Cardiac septum (tissue), 1 donor: ENCODE results near the gene SCARF2. TPM values are rescaled to one million over a fixed set of nuclear protein-coding genes. Genes with fewer than 3 reads are reported as not detected.
A peak's percentile ranks its signal among the peaks of the same experiment; 100 is the strongest.
"Not testable (repeated sequence)": the region's sequence is repeated elsewhere in the genome, so short reads cannot be mapped to it uniquely, and the experiment has no call there.

Experiments used
- DNase-seq: peaks from one replicate; pipeline ENCODE4 v3.0.0-alpha.2; 2020; ENCODE audit warnings: low spot score
- intact Hi-C: fragments of 100-400 bp; cut with DNase I; formaldehyde crosslinking; loops from one replicate; pipeline ENCODE4 v1.14.0; 2022
- total RNA-seq: library from RNA; stranded (reverse); fragmentation: NEBNext Ultra II Directional; extraction: Animal tissue kit (Norgen Biotek cat#: 25700); gene quantifications from one replicate; pipeline ENCODE4 v1.2.1, GENCODE V29; 2021
- donor health status: DM: no; HTN: no; CAD: no.

SCARF2 gene
- total RNA-seq, 1 donor from 2014 or later, result 5.2 TPM

DNA sequence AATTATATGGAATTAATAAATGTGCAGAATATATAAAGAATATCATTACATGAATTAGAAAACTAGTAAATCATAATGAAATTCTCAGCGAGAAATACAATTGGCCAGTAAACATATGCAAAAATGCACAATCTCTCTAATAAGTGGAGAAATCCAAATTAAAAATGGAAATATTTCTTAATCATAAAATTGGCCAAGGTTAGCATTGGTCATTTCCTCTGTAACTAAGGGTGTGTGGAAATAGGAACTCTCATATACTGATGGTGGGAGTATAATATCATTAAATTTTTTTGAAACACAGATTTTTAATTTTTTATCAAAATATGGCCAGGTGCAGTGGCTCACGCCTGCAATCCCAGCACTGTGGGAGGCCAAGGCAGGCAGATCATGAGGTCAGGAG lies 51.3 kb downstream of the SCARF2 start:
- intact Hi-C loops, result no loop called here
- DNase-seq, result no peak

DNA sequence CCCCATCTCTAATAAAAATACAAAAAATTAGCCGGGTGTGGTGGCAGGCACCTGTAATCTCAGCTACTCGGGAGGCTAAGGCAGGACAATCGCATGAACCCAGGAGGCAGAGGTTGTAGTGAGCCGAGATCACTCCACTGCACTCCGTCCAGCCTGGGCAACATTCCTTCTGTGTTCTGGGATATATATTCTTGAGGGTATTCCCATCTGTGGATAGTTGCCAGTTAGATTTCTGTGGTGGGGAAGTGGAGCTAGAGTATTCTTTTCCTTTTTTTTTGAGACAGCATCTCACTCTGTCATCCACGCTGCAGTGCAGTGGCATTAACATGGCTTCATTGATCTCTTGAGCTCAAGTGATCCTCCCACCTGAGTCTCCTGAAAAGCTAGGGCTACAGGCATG lies 52.8 kb downstream of the SCARF2 start:
- intact Hi-C loops, result no loop called here

DNA sequence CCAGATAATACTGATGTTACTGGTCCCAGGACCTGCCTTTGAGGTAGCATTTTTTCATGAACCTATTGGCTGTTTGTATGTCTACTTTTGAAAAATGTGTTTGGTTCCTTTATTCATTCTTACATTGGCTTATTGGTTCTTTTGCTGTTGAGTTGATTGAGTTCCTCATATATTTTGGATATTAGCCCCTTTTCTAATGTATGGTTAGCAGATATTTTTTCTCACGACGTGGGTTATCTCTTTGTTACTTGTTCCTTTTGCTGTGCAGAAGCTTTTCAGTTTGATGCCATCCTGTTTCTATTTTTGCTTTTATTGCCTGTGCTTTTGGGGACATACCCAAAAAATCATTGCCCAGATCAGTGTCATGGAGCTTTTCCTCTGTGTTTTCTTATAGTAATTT lies 53.5 kb downstream of the SCARF2 start:
- no peak for DNase-seq
- intact Hi-C loops, result no loop called here

More for the DNA sequence above, 52.8 kb downstream of the SCARF2 start:
- DNase-seq, result no peak

DNA sequence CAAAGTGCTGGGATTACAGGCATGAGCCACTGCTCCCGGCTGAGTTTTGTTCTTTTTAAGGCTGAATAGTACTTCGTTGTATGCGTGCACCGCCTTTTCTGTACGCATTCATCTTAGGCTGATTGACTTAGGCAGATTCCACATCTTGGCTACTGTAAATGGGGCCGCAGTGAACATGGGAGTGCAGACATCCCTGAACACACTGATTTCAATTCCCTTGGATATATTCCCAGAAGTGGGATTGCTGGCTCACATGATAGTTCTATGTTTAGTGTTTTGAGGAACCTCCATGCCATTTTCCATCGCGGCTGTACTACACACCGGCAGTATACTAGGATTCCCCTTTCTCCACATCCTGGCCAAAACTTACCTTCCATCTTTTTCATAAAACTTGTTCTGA lies 54.1 kb downstream of the SCARF2 start:
- DNase-seq, result peak; percentile 12
- intact Hi-C loops, result no loop called here

DNA sequence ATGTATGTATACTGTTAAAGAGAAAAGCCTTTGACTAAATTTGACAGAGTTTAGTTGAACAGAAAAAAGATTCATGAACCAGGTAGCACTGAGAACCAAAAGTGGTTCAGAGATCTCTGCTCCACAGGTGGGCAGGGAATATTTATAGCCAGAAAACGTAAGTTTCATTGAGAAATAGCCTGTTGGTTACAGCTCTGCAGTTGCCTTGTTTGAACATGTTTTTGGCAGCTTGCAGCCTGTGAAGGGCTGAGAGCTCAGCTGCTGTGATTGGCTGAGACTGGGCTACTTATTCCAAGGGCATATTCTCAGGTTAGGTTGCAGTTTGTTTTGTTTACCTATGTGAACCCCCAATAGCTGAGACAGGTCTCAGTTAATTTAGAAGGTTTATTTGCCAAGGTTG lies 57.1 kb downstream of the SCARF2 start:
- intact Hi-C loops, result no loop called here
- DNase-seq, result peak; percentile 0

DNA sequence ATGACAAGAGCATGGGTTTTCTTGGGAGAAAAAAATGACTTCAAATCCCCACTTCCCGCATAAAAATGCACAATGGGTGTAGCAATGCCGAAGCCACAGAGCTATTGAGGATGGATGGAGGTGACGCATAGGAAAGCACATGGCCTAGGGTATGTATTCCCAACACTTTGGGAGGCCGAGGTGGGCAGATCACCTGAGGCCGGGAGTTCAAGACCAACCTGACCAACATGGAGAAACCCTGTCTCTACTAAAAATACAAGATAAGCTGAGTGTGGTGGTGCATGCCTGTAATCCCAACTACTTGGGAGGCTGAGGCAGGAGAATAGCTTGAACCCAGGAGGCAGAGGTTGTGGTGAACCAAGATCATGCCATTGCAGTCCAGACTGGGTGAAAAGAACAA lies 58.9 kb downstream of the SCARF2 start:
- DNase-seq, intact Hi-C loops: not testable (repeated sequence)

DNA sequence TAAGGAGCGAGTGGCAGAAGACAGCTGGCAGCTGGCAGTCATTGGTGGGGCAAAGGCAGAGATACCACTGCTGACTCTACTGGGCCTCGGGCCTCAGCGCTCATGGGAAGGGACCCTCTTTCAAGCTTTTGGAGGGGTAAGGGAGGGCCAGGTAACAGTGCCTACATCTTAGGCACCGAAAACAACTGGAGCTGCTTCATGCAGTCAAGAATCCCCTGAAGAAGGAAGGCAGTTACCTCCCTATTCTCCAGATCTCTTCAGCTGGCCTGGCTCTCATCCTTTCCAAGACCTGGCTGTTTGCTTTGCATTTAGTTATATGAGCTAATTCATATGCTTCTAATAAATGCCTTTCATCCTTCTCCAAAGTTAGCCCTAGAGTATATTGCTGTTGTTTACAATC lies 59.5 kb downstream of the SCARF2 start:
- no peak for DNase-seq
- intact Hi-C loops, result no loop called here

DNA sequence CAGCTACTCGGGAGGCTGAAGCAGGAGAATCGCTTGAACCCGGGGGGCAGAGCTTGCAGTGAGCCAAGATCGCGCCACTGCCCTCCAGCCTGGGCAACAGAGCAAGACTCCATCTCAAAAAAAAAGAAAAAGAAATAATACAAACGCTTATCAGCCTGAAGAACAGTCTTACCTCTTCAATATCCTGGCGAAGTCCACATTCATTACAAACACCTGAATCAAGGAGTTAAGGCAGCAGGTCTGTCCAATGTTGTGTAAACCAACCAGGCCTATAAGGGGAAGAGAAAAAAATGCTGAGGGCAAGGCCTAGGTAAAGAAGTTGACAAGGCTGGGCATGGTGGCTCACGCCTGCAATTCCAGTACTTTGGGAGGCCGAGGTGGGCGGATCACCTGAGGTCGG lies 60.6 kb downstream of the SCARF2 start:
- intact Hi-C loops, result not testable (repeated sequence)

DNA sequence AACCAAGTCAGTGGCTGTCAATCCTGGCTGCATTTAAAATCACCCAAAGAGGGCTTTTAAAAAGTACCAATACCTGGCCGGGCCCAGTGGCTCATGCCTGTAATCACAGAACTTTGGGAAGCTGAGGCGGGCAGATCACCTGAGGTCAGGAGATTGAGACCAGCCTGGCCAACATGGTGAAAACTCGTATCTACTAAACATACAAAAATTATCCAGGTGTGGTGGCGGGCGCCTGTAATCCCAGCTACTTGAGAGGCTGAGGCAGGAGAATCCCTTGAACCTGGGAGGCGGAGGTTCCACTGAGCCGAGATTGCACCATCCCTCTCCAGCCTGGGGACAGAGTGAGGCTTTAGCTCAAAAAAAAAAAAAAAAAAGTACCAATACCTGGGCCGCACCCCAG lies 61.3 kb downstream of the SCARF2 start:
- DNase-seq, intact Hi-C loops: not testable (repeated sequence)

More for the DNA sequence above, 60.6 kb downstream of the SCARF2 start:
- not testable (repeated sequence) for DNase-seq

Other genes with a start within 250 kb of the SCARF2 start
- 1.0 TPM for gene RTN4R, start 169.5 kb downstream of the SCARF2 start, total RNA-seq
- 45.5 TPM for gene DGCR6L, start 117.8 kb downstream of the SCARF2 start, total RNA-seq
- gene ZNF74, start 43.7 kb downstream of the SCARF2 start, total RNA-seq, result 4.9 TPM
- 16.8 TPM for gene KLHL22, start 58.0 kb upstream of the SCARF2 start, total RNA-seq
- gene MED15, start 69.8 kb upstream of the SCARF2 start, total RNA-seq, result 43.9 TPM